GM18519 (cell line): Measurements from ENCODE around the gene ARHGAP23.
"Not testable (repeated sequence)": the region's sequence is repeated elsewhere in the genome, so short reads cannot be mapped to it uniquely, and the experiment has no call there.

Experiments used
- ATAC-seq: cut with Tn5 transposase; IDR thresholded peaks from one replicate; pipeline ENCODE4 v1.9.1; 2021; ENCODE audit warnings: mild to moderate bottlenecking, moderate library complexity; ENCODE audit not compliant: unreplicated experiment, low FRiP score

ARHGAP23 gene

GRCh38 chr17:38510421-38511149, 82.3 kb downstream of the ARHGAP23 start:
- no peak for ATAC-seq

DNA sequence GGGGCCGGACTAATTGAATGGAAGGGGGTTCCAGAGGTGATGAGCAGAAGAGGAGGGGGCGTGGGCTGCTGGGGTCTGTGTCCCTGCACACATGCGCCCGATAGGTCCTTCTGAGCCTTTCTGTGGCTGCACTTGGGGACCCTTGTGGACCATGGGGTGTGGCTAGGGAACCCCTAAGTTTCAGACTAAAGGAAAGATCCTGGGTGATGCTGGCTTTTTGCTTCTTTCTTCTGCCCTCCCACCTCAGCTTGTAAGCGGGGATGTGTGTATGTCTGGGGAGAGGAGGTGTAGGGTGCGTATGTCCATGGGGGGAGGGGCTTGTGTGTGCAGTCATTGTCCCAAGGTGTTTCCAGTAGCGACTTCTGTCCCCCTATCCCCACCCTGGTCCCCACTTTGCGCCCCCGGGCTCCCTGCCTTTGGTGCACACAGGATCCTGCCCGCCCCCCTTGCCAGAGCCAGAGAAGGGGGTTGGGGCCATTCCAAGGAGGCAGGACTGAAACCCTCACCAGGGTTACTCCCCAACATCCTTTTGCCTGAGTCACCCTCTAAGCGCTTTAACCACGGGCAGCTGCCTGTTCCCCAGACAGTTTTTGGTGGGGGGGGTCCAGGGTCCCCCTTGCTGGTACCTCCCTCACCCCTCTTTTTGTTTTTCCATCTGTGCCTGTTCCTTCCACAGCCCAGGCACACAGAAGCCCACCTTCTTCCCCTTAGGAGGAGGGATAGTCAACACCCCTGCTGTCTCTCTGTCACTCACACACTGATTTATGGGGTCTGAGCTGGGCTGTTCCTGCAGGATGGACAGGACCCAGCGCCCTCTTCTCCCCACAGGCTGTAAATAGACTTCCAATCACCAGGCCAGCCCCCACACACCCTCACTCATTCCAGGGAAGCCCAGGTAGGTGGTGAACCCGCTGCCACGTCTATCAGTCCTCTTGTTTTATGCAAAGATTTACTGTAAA, 83.2 kb downstream of the ARHGAP23 start:
- no peak for ATAC-seq

DNA sequence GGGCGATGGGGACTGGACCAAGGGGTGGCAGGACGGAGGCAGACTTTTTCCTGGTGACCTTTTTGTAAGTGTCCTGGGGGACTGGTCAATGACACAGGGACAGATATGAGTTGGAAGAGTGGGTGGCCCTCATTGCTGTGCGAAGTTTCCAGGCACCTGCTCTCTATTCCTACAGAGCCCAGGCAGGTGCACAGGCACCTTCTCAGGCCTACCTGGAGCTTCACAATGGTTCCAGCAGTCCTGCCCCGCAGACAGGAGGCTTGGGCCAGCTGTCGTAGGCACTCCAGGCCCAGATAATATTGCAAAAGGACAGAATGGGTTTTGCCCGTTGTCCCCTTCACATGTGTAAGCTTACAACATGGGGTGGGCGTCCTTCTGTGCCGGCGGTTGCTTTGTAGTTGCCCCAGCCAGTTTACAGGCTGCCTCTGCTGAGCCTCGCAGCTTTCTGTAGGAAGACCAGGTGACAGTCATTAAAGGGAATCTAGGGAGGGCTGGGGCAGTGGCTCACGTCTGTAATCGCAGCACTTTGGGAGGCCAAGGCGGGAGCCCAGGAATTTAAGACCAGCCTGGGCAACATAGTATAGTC, 84.3 kb downstream of the ARHGAP23 start:
- no peak for ATAC-seq

DNA sequence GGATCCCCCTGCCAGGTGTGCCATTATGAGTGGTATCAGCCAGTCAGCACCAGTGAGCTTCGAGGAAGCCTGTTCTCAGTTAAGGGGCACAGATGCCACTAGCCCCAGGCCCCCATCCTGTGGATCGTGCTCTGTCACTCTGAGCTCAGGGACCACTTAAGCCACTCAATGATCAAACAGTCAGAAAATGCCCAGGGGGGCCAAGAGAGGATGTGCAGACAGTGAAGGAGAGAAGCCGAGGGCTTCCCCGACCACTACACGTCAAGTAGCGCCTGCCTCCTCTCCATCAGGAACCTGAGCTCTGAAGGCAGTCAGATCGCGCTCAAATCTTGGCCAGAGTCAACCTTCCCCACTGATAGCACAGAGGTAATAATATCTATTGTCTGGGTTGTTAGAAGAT, 98.3 kb downstream of the ARHGAP23 start:
- ATAC-seq = not testable (repeated sequence)

DNA sequence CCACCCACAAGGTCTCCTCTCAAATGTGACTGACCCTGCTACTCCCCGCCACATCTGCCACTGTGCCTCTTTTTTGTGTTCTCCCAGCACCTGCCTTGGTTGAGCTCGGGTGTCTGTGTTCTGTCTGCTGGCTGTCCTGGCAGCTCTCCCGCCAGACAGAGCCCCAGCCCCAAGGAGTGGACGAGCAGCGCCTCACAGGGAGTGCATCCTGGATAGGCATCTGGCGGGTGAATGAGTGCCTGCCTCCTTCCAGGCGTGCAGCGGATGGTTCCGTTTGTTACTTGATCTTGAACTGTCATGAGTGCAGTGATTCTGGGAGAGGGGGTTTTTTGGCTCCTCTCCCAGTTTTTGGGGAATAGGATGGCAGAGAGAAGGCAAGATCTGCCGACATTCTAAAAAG, 99.9 kb downstream of the ARHGAP23 start:
- not testable (repeated sequence) for ATAC-seq

DNA sequence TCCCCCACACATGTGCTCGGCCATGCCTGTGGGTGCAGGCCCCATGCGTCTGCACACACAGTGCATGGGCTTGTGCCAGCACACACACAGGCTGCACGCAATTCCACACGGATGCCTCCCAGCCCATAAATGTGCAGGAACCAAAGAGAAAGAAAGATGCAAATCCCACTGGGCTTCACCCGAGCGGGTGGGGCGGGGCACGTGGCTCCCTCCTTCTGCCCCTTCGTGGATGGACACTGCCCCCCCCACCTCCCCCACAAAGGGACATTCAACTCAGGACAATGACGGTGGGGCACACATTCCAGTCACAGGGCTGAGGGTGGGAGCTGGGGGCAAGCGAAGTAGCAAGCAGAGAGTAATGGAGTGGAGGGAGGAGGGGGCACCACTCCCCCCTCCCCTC, 102.6 kb downstream of the ARHGAP23 start:
- not testable (repeated sequence) for ATAC-seq

GRCh38 chr17:38531761-38532160, 103.5 kb downstream of the ARHGAP23 start:
- ATAC-seq = not testable (repeated sequence)

- no peak for ATAC-seq
These were observed 104.2 kb downstream of the ARHGAP23 start for GRCh38 chr17:38532451-38532850.

DNA sequence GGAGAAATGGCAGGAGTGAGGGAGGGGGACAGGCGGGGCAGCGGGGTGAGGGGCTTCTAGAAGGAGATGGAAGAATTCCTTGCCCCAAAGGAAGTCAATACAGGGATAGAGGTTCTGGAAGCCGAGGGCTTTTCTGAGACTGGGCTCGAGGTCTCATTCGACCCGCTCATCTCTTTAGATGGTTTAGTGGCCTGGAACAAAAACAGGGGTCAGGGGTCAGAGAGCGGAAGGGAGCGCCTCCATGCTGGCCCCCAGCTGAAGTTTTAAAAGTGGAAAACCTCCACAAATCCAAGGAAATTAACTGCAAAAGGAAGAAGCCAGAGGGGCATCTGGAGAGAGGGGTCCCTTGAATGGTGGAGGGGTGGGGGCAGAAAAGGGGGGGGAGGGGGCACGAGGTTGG, 105.0 kb downstream of the ARHGAP23 start:
- no peak for ATAC-seq

- no peak for ATAC-seq
These were observed 105.7 kb downstream of the ARHGAP23 start for GRCh38 chr17:38533866-38534497.

DNA sequence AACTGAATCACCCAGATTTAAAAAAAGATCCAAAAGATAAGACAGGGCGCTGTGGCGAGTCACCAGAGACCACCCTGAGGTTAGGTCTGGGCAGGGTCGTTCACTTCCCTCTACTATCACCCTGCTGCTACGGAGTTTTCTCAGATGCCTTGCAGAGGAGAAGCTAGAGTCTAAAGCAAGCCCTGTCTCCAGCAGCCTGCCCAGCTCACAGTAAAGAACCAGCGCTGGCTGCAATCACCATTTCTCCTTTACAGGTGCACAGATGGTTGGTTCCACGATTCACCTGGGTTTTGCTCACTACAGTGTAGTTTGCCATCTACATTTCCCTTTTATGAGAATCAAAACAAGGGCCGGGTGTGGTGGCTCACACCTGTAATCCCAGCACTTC, 106.2 kb downstream of the ARHGAP23 start:
- ATAC-seq = no peak

DNA sequence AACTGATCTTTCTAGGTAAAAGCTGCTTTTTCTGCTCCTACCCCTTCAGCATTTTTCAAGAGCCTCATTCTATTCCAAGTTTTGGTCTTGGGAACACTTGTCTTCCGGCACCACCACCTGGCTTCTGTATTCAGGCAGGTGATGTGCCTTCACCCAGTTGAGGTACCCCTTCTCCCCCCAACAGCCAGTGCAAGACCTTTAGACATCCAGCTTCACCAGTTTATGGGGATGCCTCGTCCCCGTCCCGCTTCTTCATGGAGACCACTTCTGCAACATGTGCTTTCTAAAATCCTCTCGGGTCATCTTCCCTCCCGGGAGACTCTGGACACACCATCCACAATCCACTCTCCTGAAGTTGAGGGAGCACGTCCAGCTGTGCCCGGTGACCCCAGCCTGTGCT, 107.6 kb downstream of the ARHGAP23 start:
- ATAC-seq = no peak

GRCh38 chr17:38536661-38537060, 108.4 kb downstream of the ARHGAP23 start:
- no peak for ATAC-seq

GRCh38 chr17:38538906-38539305, 110.6 kb downstream of the ARHGAP23 start:
- ATAC-seq = no peak

GRCh38 chr17:38539386-38539785, 111.1 kb downstream of the ARHGAP23 start:
- no peak for ATAC-seq

DNA sequence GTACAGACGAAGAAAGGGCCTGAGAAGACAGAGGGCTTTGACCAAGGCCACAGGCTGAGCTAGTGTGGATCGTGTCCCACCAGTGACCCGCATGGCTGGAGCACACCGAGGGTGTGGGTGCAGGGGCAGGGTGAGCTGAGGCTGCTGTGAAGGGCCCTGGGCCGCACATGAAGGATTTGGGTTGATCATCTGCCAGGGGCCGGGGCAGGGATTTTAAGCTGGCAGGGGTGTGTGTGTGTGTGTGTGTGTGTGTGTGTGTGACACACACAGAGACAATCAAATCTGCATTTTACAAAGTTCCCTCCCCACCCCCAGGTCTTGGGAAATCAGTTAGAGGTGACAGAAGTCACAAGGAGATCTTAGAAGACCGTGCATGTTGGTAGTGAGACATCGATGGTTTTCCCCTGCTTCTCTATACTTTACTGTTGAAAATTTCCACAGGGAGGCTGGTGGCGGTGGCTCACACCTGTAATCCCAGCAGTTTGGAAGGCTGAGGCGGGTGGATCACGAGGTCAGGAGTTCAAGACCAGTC, 112.3 kb downstream of the ARHGAP23 start:
- no peak for ATAC-seq

- ATAC-seq = no peak
These were observed 113.0 kb downstream of the ARHGAP23 start for GRCh38 chr17:38541281-38541680.

GRCh38 chr17:38542286-38542685, 114.0 kb downstream of the ARHGAP23 start:
- ATAC-seq = no peak

- ATAC-seq = no peak
These were observed 115.3 kb downstream of the ARHGAP23 start for GRCh38 chr17:38543403-38544174.
